Upper lobe of left lung (tissue), 4 donors: ENCODE measurements around the gene RMDN3.

ENCODE experiments used
- CTCF ChIP-seq, 6 experiments: fragments of 450-650 bp in 4 of 6; fragments of 200-600 bp in 2 of 6; sonication (generic) in 2 of 6; IDR thresholded peaks; one replicate each; pipeline ENCODE4 v1.5.1; 2016 to 2019; ENCODE audit warnings: antibody characterized with exemption in 6 of 6
- EP300 ChIP-seq, 4 donors: sonication (generic); formaldehyde crosslinking; IDR thresholded peaks; one replicate each; pipeline ENCODE4 v1.5.1; 2017; ENCODE audit warnings: antibody characterized with exemption in 4 of 4, control low read depth in 2 of 4
- POLR2AphosphoS5 ChIP-seq, 2 donors: sonication (generic); formaldehyde crosslinking; IDR thresholded peaks; one replicate each; pipeline ENCODE4 v1.5.1; 2017; ENCODE audit warnings: antibody characterized with exemption in 2 of 2

GRCh38 chr15:40722354-40722753 is 32.7 kb downstream of the RMDN3 start:
- TF ChIP-seq EP300 (IDR thresholded peaks at IDR 0.05) (no peak), CTCF (IDR thresholded peaks at IDR 0.05) (no peak), POLR2AphosphoS5 (IDR thresholded peaks at IDR 0.05) (no peak)
